ENCODE data around the gene NUDCD2.
A peak's percentile ranks its signal among the peaks of the same experiment; 100 is the strongest.
"Not testable (repeated sequence)": the region's sequence is repeated elsewhere in the genome, so short reads cannot be mapped to it uniquely, and the experiment has no call there.

Gene NUDCD2

DNA sequence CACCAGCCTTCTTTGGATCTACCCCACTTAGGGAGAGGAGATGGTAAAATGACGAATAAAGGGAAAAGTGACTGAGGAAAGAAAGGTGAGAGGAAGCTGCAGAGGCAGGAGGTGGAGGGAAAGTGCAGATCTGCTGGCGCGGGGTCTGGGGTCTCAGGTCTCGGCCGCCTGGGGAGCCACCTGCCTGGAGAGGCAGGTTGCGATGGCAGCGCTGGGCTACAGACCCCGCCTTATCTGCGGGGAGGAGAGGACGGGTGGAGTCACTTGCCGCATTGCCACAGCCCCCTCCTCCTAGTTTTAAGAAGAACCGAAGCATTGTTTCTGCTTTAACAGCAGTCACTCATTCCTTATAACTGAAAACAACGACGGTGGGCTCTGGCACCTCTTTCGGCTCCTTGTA, 44.2 kb downstream of the NUDCD2 start:
- not testable (repeated sequence) for DNase-seq

- DNase-seq, result no peak
These were observed 49.4 kb downstream of the NUDCD2 start for GRCh38 chr5:163410505-163410904.

DNA sequence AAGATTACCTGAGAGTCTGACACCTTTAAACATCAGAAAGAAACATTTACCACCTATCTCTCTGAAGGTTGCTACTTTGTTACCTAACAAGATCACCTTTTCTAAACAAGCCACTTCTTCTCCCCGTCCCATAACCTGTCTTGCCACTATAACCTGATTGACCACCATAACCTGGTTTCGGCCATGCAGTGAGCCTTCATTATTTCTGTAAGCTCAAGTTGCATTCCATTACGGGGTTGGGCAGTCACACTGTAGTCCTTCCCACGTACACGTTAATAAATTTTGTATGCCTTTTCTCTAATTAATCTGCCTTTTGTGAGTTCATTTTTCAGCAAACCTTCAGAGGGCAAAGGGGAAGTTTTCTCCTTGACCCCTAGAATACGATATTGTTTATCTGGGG, 50.5 kb downstream of the NUDCD2 start:
- no peak for DNase-seq

- peak; percentile 48 to 62 for DNase-seq
These were observed 51.5 kb downstream of the NUDCD2 start for GRCh38 chr5:163408311-163408923.

DNA sequence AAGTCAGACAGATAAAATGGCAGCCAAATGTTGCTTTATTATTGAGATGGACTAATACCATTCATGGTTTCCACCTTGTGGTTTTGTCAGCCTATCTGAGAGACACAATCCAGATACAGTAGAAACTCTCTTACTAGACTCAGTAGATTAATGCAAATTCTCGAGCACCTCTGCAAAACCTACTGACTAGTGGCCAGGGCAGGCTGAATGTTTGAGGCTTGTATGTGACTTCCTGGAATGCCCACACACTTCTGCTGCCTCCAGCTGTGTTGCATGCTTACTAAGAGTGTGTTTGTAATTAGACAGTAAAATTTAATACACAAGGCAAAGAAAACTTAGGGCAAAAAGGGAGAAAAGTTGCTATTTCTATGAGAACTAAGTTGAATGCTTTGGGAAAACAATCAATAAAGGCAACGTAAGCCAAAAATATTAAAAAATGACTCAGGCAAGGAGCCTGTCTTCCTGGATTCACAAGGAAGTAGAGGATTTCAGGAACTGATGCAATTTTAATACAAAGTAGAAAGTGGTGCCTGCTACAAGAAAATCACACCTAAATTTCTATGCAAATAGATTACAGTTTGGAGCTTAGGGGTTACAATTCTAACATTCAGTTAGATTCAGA, 52.8 kb downstream of the NUDCD2 start:
- DNase-seq, result no peak

DNA sequence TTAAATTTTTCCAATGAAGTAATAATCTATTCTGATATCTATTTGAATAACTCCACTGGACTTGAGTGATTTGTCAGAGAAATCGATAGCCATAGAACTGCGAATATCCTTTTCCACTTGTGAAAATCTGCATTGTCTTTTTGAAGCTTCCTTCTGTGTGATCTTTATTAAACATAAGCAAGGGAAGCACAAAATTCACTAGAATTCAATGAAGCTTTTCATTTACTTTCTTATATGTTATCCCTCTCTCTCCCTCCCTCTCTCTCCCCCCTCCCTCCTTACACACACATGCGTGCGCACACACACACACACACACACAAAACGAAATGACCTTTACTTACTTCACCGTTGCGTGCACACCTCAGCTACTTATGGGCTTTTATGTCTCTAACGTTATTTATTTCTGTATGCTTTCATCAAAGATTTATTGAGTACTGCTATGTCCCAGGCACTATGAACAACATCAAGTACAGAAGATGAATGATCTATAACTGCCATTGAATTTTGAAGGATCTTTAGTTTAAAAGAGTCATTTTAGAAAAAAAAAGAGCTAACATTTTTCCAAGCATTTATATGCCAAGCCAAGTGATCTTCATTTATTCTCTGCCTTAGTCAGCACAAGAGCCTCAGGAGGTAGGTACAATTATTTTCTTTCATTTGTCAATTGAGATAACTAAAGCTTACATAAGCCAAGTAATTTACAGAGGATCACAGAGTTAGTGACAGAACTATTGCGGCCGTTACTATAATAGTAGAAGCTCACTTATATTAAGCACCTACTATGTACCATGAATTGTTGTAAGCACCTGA, 55.3 kb downstream of the NUDCD2 start:
- DNase-seq, result no peak

- no peak for DNase-seq
These were observed 57.9 kb downstream of the NUDCD2 start for GRCh38 chr5:163402007-163402406.

- DNase-seq, result no peak
These were observed 58.6 kb downstream of the NUDCD2 start for GRCh38 chr5:163401271-163401670.

DNA sequence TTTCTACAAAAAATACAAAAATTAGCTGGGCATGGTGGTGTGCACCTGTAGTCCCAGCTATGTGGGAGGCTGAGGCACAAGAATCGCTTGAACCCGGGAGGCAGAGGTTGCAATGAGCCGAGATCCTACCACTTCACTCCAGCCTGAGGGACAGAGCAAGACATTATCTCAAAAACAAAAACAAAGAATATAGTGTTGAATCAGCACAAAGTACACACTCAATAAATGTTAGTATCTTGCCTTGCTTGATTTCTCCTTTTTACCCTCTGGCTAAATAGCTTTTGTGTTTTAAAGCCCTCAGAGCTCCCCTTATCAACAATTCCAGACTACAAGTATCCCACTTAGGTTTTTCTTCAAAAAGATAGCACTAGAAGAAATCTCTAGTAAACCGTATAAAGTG, 60.0 kb downstream of the NUDCD2 start:
- no peak for DNase-seq

GRCh38 chr5:163397354-163397753, 62.5 kb downstream of the NUDCD2 start:
- DNase-seq, result no peak

DNA sequence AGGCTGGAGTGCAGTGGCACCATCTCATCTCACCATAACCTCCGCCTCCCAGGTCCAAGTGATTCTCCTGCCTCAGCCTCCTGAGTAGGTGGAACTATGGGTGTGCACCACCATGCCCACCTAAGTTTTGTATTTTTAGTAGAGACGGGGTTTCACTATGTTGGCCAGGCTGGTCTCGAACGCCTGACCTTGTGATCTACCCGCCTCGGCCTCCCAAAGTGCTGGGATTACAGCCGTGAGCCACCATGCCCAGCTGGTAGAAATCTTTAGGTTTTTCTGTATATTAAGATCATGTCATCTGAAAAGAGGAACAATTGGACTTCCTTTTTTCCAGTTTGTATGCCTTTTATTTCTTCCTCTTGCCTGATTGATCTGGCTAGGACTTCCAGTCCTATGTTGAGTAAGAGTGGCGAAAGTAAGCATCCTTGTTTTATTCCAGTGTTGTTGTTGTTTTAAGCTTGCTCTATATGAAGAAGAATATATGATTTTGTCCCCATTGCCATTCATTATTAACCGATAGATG, 63.0 kb downstream of the NUDCD2 start:
- peak in 1 of 2 donors; percentile 9 for DNase-seq

Measured in CD4-positive, alpha-beta T cell treated with Interferon alpha-2 for 1 hour (primary cell).